Endothelial cell of umbilical vein (primary cell): Measurements from ENCODE around the gene PEMT. TPM values are rescaled to one million over a fixed set of nuclear protein-coding genes. Genes with fewer than 3 reads are reported as not detected.

Experiments
- BruUV-seq: library from RNA; stranded (reverse); fragments of 400-500 nt; replicated peaks from 2 replicates; lab custom pipeline; 2021; lab: Mats Ljungman, UMichigan
- CTCF ChIA-PET: fragments of 300-600, 350-600 bp; sonication (Branson Sonifier 250); formaldehyde crosslinking; loops from one replicate; lab custom pipeline; 2021; ENCODE audit warnings: antibody characterized with exemption, inconsistent platforms; lab: Charles Lee
- POLR2A ChIA-PET: fragments of 300-600, 350-600 bp; sonication (Branson Sonifier 250); formaldehyde crosslinking; loops from one replicate; lab custom pipeline; 2021; ENCODE audit warnings: antibody characterized with exemption, inconsistent platforms; lab: Charles Lee
- DNase-seq: peaks from one replicate; pipeline ENCODE4 v3.0.0-alpha.2; 2011; ENCODE audit warnings: low read depth, low spot score
- FAIRE-seq: peaks from 2 replicates; lab custom pipeline; 2011; peaks lifted over from hg19 to GRCh38; lab: Jason Lieb, UNC
- H2AFZ ChIP-seq: 2 replicates; pipeline ENCODE4 v1.6.0; 2012; ENCODE audit warnings: low read depth, low read length, control low read depth, inconsistent platforms
- H3K27ac ChIP-seq: 2 replicates; pipeline ENCODE4 v1.5.1; 2011; ENCODE audit warnings: low read depth, mild to moderate bottlenecking, control low read depth, low read length, moderate library complexity; ENCODE audit not compliant: insufficient read depth
- H3K27me3 ChIP-seq, 2 experiments: 2 replicates each; pipeline versions ENCODE4 v1.6.0 to v1.6.1; 2011; ENCODE audit warnings: low read length in 2 of 2, mixed read lengths in 1 of 2; ENCODE audit not compliant: control insufficient read depth in 2 of 2, insufficient read depth in 2 of 2
- H3K36me3 ChIP-seq, 2 experiments: 2 replicates in 1 of 2; 3 replicates in 1 of 2; pipeline ENCODE4 v1.5.1; 2011; ENCODE audit warnings: low read length in 2 of 2, mild to moderate bottlenecking in 1 of 2, moderate library complexity in 1 of 2; ENCODE audit not compliant: control insufficient read depth in 2 of 2, insufficient read depth in 2 of 2; ENCODE audit errors: extremely low read depth in 1 of 2
- H3K4me1 ChIP-seq: 3 replicates; pipeline ENCODE4 v1.5.1; 2011; ENCODE audit warnings: mild to moderate bottlenecking, low read length; ENCODE audit not compliant: control insufficient read depth, insufficient read depth; ENCODE audit errors: extremely low read depth
- H3K4me2 ChIP-seq: 2 replicates; pipeline ENCODE4 v1.6.1; 2011; ENCODE audit warnings: low read length, control low read depth, mixed read lengths; ENCODE audit not compliant: insufficient read depth
- H3K4me3 ChIP-seq, 3 experiments: fragments of 200-600 bp in 1 of 3; sonication (generic), shearing (Covaris generic) in 1 of 3; replicated peaks in 1 of 3; 2 replicates each; pipeline ENCODE4 v1.5.1; 2011 to 2016; ENCODE audit warnings: control low read depth in 3 of 3, low read length in 3 of 3, mild to moderate bottlenecking in 2 of 3, inconsistent platforms in 1 of 3, low read depth in 1 of 3, moderate library complexity in 1 of 3; ENCODE audit not compliant: insufficient read depth in 1 of 3
- H3K79me2 ChIP-seq: 2 replicates; pipeline ENCODE4 v1.6.0; 2012; ENCODE audit warnings: low read length, inconsistent platforms; ENCODE audit not compliant: control insufficient read depth, insufficient read depth
- H3K9ac ChIP-seq: replicated peaks from 2 replicates; pipeline ENCODE3; 2011; ENCODE audit warnings: low read length, control low read depth; ENCODE audit not compliant: insufficient read depth; ENCODE audit errors: extremely low read depth
- H3K9me1 ChIP-seq: replicated peaks from 3 replicates; pipeline ENCODE4 v1.6.0; 2011; ENCODE audit warnings: mild to moderate bottlenecking, low read length; ENCODE audit not compliant: control insufficient read depth, insufficient read depth; ENCODE audit errors: extremely low read depth
- H3K9me3 ChIP-seq: replicated peaks from 2 replicates; pipeline ENCODE4 v1.5.1; 2012; ENCODE audit warnings: low read length, inconsistent platforms; ENCODE audit not compliant: control insufficient read depth, insufficient read depth
- H4K20me1 ChIP-seq: replicated peaks from 2 replicates; pipeline ENCODE3; 2011; ENCODE audit warnings: mild to moderate bottlenecking, low read length; ENCODE audit not compliant: control insufficient read depth, insufficient read depth; ENCODE audit errors: extremely low read depth
- CTCF ChIP-seq, 2 donors: IDR thresholded peaks; 1 replicate in 1 of 2; 2 replicates in 1 of 2; pipeline ENCODE4 v1.5.1; 2011; ENCODE audit warnings: low read length in 2 of 2, mild to moderate bottlenecking in 2 of 2, moderate library complexity in 2 of 2, control low read depth in 1 of 2, inconsistent platforms in 1 of 2, low read depth in 1 of 2; ENCODE audit not compliant: insufficient read depth in 1 of 2; ENCODE audit errors: extremely low read depth in 1 of 2
- EZH2 ChIP-seq: IDR thresholded peaks from 2 replicates; pipeline ENCODE4 v1.6.1; 2012; ENCODE audit warnings: borderline replicate concordance, low read depth, mild to moderate bottlenecking, moderate library complexity, low read length, inconsistent platforms; ENCODE audit not compliant: severe bottlenecking
- FOS ChIP-seq: IDR thresholded peaks from 2 replicates; pipeline ENCODE4 v1.6.1; 2011; ENCODE audit warnings: mild to moderate bottlenecking, low read length, moderate library complexity, borderline replicate concordance; ENCODE audit not compliant: insufficient read depth
- GATA2 ChIP-seq: IDR thresholded peaks from 2 replicates; pipeline ENCODE4 v1.7.0; 2011; ENCODE audit warnings: low read depth, mild to moderate bottlenecking, moderate library complexity, mixed read lengths, low read length; ENCODE audit not compliant: insufficient read length, insufficient read depth
- JUN ChIP-seq: IDR thresholded peaks from 2 replicates; pipeline ENCODE4 v1.6.1; 2011; ENCODE audit warnings: borderline replicate concordance, low read depth; ENCODE audit not compliant: insufficient read length, insufficient read depth
- MAX ChIP-seq: IDR thresholded peaks from 2 replicates; pipeline ENCODE4 v1.6.1; 2011; ENCODE audit not compliant: insufficient read depth, insufficient read length
- MYC ChIP-seq: IDR thresholded peaks from one replicate; pipeline ENCODE4 v1.6.1; 2011; ENCODE audit warnings: mild to moderate bottlenecking, low read depth, low read length
- POLR2A ChIP-seq: IDR thresholded peaks from 2 replicates; pipeline ENCODE4 v1.6.1; 2012; ENCODE audit warnings: low read depth, mild to moderate bottlenecking, control low read depth, low read length
- POLR2AphosphoS5 ChIP-seq: IDR thresholded peaks from 2 replicates; pipeline ENCODE4 v1.6.1; 2012; ENCODE audit warnings: low read depth, mild to moderate bottlenecking, control low read depth, low read length, moderate library complexity; ENCODE audit not compliant: insufficient read depth
- dilution Hi-C: fragments of 300-500 bp; cut with MboI; formaldehyde crosslinking; loops from one replicate; pipeline ENCODE4 v1.15.0; 2019; ENCODE audit warnings: low sequenced_read_pairs; ENCODE audit not compliant: extremely low pct_ligation_motif_present
- intact Hi-C: fragments of 100-400 bp; cut with micrococcal nuclease; formaldehyde crosslinking; loops from one replicate; pipeline ENCODE4 v1.10.0; 2022
- polyA plus RNA-seq, 4 experiments: library from polyadenylated mRNA; depleted of rRNA in 3 of 4; stranded (reverse) in 3 of 4; unstranded in 1 of 4; fragments of >200 nt; gene quantifications; 2 replicates each; pipeline versions ENCODE4 v1.2.1 to v1.2.3, GENCODE V29; 2011 to 2012; ENCODE audit warnings: missing spikeins in 1 of 4
- total RNA-seq: library from RNA; stranded (reverse); gene quantifications from 2 replicates; pipeline ENCODE4 v1.2.3, GENCODE V29; 2021

The PEMT gene
- total and polyA plus RNA-seq, 2 donors (not counting 3 experiments of a cell fraction or from before 2014, with no cell fraction given): 35.1 to 58.4 TPM

GRCh38 chr17:17476865-17477467 lies 114.5 kb downstream of the PEMT start, which contains the start of gene MED9:
MED9 (plus strand) TSS chr17:17477000; CDS start chr17:17477042, 42 bp downstream.
- intact Hi-C loops: loop anchor here (1.0 kb wide), 2 partner anchors 17 to 31 kb away; no protein-coding TSS in a partner anchor
- Histone ChIP-seq H3K79me2 (peaks cover 44% of the 10 kb centered on the region), H3K36me3 (no peaks in the 10 kb centered on the region), H3K9me1 (no peaks in the 10 kb centered on the region), H3K4me1 (peaks cover 10% of the 10 kb centered on the region), H3K27ac (peak within 1 kb of the TSS; percentile 69), H4K20me1 (no peaks in the 10 kb centered on the region), H3K4me3 (peak within 1 kb of the TSS; percentile 66 to 97 (median 78)), H3K27me3 (peaks cover 11 to 20% of the 10 kb centered on the region in 2 experiments), H3K9ac (peak within 1 kb of the TSS; percentile 88), H3K4me2 (peak within 1 kb of the TSS; percentile 91), H2AFZ (peak within 1 kb of the TSS; percentile 69), H3K9me3 (no peaks in the 10 kb centered on the region)
- DNase-seq (peak; percentile 85), FAIRE-seq (peak; percentile 86)
- dilution Hi-C loops: no loop called here
- TSS peak; percentile 78 for BruUV-seq
- CTCF ChIA-PET: no interaction called here
- no peak for TF ChIP-seq MAX
- no peak for TF ChIP-seq FOS
- TF ChIP-seq EZH2: no peak
- peak; percentile 71 for TF ChIP-seq POLR2A
- no peak for TF ChIP-seq CTCF (IDR thresholded peaks at IDR 0.05; ENCODE audit: extremely low read depth in 1 of 2, insufficient read depth in 1 of 2, low read depth in 1 of 2, low read length in 2 of 2)
- TF ChIP-seq POLR2AphosphoS5: peak; percentile 69
- no peak for TF ChIP-seq GATA2
- TF ChIP-seq MYC: no peak
- TF ChIP-seq JUN: no peak
- POLR2A ChIA-PET: no interaction called here
